Coronary artery (tissue), 2 donors: ENCODE results near the gene SSBP3.

Source experiments
- DNase-seq: peaks from one replicate; pipeline ENCODE4 v3.0.0-alpha.2; 2017; ENCODE audit warnings: low spot score
- H3K27ac ChIP-seq, 2 donors: fragments of 200-600 bp; sonication (generic); one replicate each; pipeline ENCODE4 v1.5.1; 2016 to 2019
- H3K4me3 ChIP-seq: fragments of 200-600 bp; sonication (generic); 2 replicates; pipeline ENCODE4 v1.5.1; 2016; ENCODE audit warnings: mild to moderate bottlenecking, moderate library complexity
- CTCF ChIP-seq: fragments of 200-600 bp; sonication (generic); IDR thresholded peaks from one replicate; pipeline ENCODE4 v1.5.1; 2019; ENCODE audit warnings: antibody characterized with exemption

The SSBP3 gene

DNA sequence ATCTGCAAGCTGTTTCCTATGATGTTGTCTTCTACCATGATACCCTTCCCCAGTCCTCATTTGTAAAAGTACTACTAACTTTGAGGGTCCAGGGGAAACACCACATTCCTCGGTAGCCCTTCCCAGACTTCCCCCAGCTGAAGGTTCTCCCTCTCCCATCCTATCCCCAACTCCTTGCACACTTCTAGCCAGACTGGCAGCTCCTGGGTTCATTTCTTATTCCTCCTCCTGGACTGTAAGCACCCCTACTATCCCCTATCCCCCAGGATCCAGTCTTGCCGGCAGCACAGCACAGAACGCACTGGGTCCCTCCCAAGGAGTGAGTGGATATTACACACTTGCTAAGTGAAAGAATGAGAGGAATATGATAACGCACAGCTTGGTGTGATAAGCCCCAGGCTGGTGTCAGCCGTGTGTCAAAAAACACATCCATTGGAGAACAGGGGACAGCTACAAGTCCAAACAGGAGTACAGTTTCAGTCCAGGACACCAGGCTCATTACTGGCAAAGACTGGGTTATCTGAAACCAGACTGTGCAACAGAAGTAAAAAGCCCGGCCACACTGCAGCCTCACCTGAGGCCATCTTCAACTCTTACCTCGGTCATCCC, 100.2 kb downstream of the SSBP3 start:
- TF ChIP-seq CTCF, result no peak
- no peak for DNase-seq
- Histone ChIP-seq H3K27ac (no peak overlapping the region), H3K4me3 (no peak overlapping the region)

- no peak for TF ChIP-seq CTCF
- H3K27ac ChIP-seq, result no peak overlapping the region
- DNase-seq, result no peak
- no peak overlapping the region for H3K4me3 ChIP-seq
Observed at GRCh38 chr1:54304518-54304917, 101.7 kb downstream of the SSBP3 start.

GRCh38 chr1:54302951-54303843, 103.0 kb downstream of the SSBP3 start:
- no peak for TF ChIP-seq CTCF
- Histone ChIP-seq H3K4me3 (no peak overlapping the region), H3K27ac (no peak overlapping the region)
- no peak for DNase-seq

- no peak overlapping the region for H3K27ac ChIP-seq
- no peak for TF ChIP-seq CTCF
- no peak overlapping the region for H3K4me3 ChIP-seq
- no peak for DNase-seq
Observed at GRCh38 chr1:54302549-54302948, 103.6 kb downstream of the SSBP3 start.

DNA sequence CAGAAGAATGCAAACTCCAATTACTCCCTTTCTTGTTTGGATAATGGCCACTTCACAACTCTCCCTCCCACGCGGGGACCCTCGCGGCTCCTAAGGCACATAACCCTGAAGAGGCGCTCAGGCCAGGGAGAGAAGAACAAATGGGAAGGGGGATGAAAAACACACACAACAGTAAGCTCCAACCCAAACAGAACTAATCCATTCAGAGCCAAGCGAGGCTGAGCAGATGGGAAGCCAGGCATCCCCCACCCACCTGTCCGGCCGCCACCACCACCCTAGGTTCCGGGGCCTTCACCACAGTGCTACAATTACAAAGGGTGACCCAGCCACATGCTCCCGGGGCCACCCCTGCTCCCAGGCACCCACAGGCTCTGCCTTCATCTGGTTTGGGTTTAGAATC, 104.7 kb downstream of the SSBP3 start:
- no peak for TF ChIP-seq CTCF
- DNase-seq, result no peak
- Histone ChIP-seq H3K27ac (no peak overlapping the region), H3K4me3 (no peak overlapping the region)

DNA sequence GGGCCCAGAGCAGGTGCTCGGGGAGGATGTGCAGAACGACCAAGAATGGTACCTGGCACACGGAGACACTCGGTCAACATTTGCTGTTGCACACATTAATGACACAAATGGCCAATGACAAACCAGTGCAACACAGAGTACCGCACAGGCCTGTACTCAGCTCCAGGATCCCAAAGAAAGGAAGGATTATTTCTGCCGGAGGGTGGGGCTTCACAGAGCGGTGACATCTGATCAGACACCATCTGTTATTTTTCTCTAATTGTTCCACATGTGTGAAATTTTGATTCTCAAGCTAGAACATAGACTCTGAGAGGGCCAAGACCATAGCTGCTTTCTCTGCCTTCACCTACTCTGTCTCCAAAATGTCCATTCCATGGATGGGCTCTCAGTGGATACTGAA, 105.8 kb downstream of the SSBP3 start:
- no peak for TF ChIP-seq CTCF
- DNase-seq, result no peak
- H3K27ac ChIP-seq, result peak overlapping the region in 1 of 2 donors; percentile 96

DNA sequence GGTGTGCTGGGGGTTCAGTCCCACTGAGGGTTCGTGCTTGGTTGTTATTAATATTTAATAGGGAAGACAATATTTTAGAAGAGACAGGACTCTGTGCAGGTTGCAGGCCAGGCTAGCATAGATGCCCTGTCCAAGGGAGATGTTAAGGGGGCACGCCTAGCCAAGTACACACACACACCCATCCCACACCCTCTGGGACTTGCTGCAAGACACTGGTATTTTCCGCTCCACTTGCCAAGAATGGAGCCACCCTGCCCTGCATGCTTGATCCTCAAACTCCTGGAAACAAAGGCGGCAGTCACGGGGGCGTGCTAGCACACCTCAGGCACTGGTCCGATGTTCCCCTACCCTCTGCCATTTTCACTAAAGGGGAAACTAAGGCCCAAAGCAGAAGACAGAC, 107.2 kb downstream of the SSBP3 start:
- DNase-seq, result no peak
- Histone ChIP-seq H3K27ac (peak overlapping the region; percentile 91 to 96), H3K4me3 (peak overlapping the region; percentile 12)
- TF ChIP-seq CTCF, result no peak

More for the DNA sequence above, 105.8 kb downstream of the SSBP3 start:
- H3K4me3 ChIP-seq, result no peak overlapping the region
